K562 (cell line): Measurements from ENCODE around the gene CD44.

Source experiments
- BRF1 ChIP-seq: IDR thresholded peaks from 3 replicates; pipeline ENCODE4 v1.6.1; 2011; ENCODE audit warnings: borderline replicate concordance, mild to moderate bottlenecking; ENCODE audit not compliant: insufficient read length; ENCODE audit errors: extremely low read depth
- CTCF ChIP-seq, 3 experiments: IDR thresholded peaks in 2 of 3; conservative IDR thresholded peaks in 1 of 3; 2 replicates each; pipeline ENCODE4 v1.5.1; 2011 to 2012; ENCODE audit warnings: low read length in 3 of 3, mild to moderate bottlenecking in 3 of 3, control low read depth in 2 of 3, improper control_type of control experiment in 1 of 3, inconsistent platforms in 1 of 3, low read depth in 1 of 3, mixed read lengths in 1 of 3, moderate library complexity in 1 of 3; ENCODE audit not compliant: insufficient read depth in 2 of 3
- NFIC ChIP-seq: fragments of 450-650 bp; IDR thresholded peaks from 2 replicates; pipeline ENCODE4 v1.6.1; 2017; ENCODE audit warnings: mild to moderate bottlenecking, inconsistent platforms
- POLR2AphosphoS5 ChIP-seq: IDR thresholded peaks from 2 replicates; pipeline ENCODE4 v1.6.1; 2011; ENCODE audit warnings: mild to moderate bottlenecking, low read depth, low read length, moderate library complexity; ENCODE audit not compliant: control insufficient read depth, insufficient read depth
- ZBTB26 ChIP-seq: fragments of 450-650 bp; formaldehyde crosslinking; IDR thresholded peaks from 2 replicates; pipeline ENCODE4 v1.4.0; 2022; ENCODE audit warnings: missing genetic modification characterization

GRCh38 chr11:35255514-35255913 lies 116.5 kb downstream of the CD44 start:
- no peak for TF ChIP-seq POLR2AphosphoS5
- no peak for TF ChIP-seq NFIC
- TF ChIP-seq ZBTB26 = no peak
- no peak for TF ChIP-seq CTCF (IDR thresholded peaks at IDR 0.05 in 2 of 3, conservative IDR thresholded peaks at IDR 0.05 in 1 of 3; ENCODE audit: insufficient read depth in 2 of 3, low read depth in 1 of 3, low read length in 3 of 3)
- no peak for TF ChIP-seq BRF1
